AG09319 (cell line): Measurements from ENCODE around the gene STK4.

ENCODE experiments used
- DNase-seq: peaks from one replicate; pipeline ENCODE4 v3.0.0-alpha.2; 2010; ENCODE audit warnings: low read depth; ENCODE audit errors: extremely low read depth
- TF ChIP-seq, protein P1 (sequence below): IDR thresholded peaks from 2 replicates; pipeline ENCODE4 v1.5.1; 2011; ENCODE audit warnings: low read depth, mild to moderate bottlenecking, inconsistent platforms, low read length, moderate library complexity

STK4 gene

DNA sequence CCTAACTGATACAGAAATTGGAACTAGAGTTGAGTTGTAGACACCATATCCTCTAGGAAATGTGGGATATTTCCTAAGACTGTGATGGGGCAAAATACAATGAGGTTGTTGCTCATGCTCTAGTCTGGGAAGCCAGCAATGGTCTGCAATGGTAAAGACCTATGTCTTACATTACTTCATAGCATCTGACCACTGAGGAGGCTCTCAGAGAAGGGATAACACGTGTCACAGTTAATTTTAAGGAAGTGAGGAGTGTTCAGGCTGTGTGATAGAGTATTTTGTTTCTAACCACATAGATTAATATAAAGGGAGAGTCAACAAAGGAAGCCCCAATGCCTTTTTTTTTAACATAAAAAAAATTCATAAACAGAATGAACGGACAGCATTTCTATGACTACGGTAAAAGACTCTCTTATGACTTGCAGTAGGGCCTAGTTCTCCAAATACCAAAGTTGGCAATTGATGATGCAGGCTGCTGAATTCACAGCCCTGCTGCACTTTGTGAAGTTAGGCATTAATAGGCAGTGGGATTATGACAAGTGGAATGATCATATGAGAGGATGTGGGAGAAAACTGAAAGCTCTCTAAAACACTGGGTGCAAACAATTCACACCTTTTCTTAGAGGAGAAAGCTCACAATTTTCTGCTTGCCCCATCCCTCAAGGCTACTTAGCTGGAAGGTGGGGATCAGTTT, 120.9 kb downstream of the STK4 start:
- TF ChIP-seq, protein P1, sequence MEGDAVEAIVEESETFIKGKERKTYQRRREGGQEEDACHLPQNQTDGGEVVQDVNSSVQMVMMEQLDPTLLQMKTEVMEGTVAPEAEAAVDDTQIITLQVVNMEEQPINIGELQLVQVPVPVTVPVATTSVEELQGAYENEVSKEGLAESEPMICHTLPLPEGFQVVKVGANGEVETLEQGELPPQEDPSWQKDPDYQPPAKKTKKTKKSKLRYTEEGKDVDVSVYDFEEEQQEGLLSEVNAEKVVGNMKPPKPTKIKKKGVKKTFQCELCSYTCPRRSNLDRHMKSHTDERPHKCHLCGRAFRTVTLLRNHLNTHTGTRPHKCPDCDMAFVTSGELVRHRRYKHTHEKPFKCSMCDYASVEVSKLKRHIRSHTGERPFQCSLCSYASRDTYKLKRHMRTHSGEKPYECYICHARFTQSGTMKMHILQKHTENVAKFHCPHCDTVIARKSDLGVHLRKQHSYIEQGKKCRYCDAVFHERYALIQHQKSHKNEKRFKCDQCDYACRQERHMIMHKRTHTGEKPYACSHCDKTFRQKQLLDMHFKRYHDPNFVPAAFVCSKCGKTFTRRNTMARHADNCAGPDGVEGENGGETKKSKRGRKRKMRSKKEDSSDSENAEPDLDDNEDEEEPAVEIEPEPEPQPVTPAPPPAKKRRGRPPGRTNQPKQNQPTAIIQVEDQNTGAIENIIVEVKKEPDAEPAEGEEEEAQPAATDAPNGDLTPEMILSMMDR: no peak
- no peak for DNase-seq

- peak; percentile 76 for DNase-seq
- TF ChIP-seq, protein P1: no peak
Observed at GRCh38 chr20:45087814-45088213, 121.5 kb downstream of the STK4 start.

DNA sequence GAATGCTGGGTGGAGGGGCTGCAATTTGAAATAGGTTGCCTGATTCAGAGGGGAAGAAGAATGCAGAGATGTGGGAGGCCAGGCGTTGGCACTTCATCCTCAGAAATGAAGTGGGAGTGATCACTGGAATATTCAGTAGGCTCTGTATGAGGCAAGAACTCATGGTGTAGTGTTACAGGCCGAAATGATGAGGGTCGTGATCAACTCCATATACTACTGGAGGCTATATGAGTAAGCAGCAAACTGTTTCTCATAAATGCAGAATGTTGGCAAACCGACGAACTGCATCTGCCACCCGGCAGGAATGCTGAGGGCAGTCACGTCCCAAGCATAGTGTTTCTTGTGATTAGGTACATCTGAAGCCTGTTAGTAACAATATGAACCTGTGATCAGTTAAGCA, 121.9 kb downstream of the STK4 start:
- TF ChIP-seq, protein P1: no peak
- DNase-seq: peak; percentile 93

- TF ChIP-seq, protein P1: no peak
- DNase-seq: no peak
Observed at GRCh38 chr20:45090481-45090880, 124.2 kb downstream of the STK4 start.

DNA sequence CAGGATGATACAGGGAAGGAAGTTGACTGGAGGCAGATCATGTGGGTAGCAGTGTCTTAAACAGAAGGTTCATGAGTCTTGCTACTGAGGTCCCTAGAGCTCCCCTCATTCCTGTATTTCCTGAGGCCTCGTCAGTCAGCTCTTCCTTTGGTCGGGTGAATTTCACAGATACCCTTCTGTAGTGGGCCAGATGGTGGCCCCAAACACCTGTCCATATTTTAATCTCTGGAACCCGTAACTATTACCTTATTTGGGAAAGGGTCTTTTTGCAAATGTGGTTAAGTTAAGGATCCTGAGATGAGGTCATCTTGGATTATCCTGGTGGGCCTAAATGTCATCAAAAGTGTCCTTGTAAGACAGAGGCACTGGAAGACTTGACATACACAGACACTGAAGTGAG, 125.1 kb downstream of the STK4 start:
- DNase-seq: no peak
- TF ChIP-seq, protein P1: no peak

- TF ChIP-seq, protein P1: no peak
- no peak for DNase-seq
Observed at GRCh38 chr20:45092898-45093297, 126.6 kb downstream of the STK4 start.

DNA sequence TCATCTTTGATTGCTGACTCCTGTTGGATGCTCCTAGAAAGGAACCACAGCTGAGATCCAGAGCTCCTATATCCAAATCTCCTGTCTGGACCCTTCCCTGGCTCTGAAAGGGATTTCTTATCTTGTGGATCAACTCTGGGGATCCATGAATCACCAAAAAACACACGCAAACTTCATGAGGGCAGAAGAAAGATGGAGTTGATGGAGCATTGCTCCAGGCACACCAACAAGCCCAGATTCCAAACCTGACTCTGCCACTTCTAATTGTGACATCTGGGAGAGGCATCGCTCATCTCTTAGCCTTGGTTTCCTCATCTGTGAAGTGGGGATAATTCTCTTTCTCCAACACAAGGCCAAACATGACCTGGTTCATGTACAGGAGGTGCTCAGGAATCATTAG, 127.9 kb downstream of the STK4 start:
- DNase-seq: no peak
- TF ChIP-seq, protein P1: no peak
